ENCODE results near the gene ASTN2. TPM values are rescaled to one million over a fixed set of nuclear protein-coding genes. Genes with fewer than 3 reads are reported as not detected.

ASTN2 gene
- polyA plus RNA-seq, 1 experiment: 6.6 TPM

GRCh38 chr9:117306032-117306431 lies 108.8 kb downstream of the ASTN2 start:
- Histone ChIP-seq H3K27ac (ENCODE audit: low read depth, low read length) (no peak overlapping the region), H3K4me3 (ENCODE audit: low read depth, low read length) (no peak overlapping the region), H3K27me3 (ENCODE audit: control insufficient read depth, insufficient read depth, low read length) (no peaks in the 10 kb centered on the region), H3K9me3 (ENCODE audit: control insufficient read depth, insufficient read depth, low read length) (no peaks in the 10 kb centered on the region; the same call in none of the 2 replicates)
- CTCF ChIA-PET: no interaction called here
- POLR2A ChIA-PET: no interaction called here
- no peak for TF ChIP-seq CTCF (IDR thresholded peaks at IDR 0.05; ENCODE audit: low read depth, low read length)
- DNase-seq (ENCODE audit: low read depth, low spot score): no peak

GRCh38 chr9:117305454-117305853 lies 109.4 kb downstream of the ASTN2 start:
- Histone ChIP-seq H3K27me3 (ENCODE audit: control insufficient read depth, insufficient read depth, low read length) (no peaks in the 10 kb centered on the region), H3K9me3 (ENCODE audit: control insufficient read depth, insufficient read depth, low read length) (no peaks in the 10 kb centered on the region; the same call in none of the 2 replicates), H3K27ac (ENCODE audit: low read depth, low read length) (no peak overlapping the region), H3K4me3 (ENCODE audit: low read depth, low read length) (no peak overlapping the region)
- no peak for DNase-seq (ENCODE audit: low read depth, low spot score)
- ChIA-PET POLR2A (no interaction called here), CTCF (no interaction called here)
- TF ChIP-seq CTCF (IDR thresholded peaks at IDR 0.05; ENCODE audit: low read depth, low read length): no peak

GRCh38 chr9:117304549-117304948 lies 110.3 kb downstream of the ASTN2 start:
- CTCF ChIA-PET: no interaction called here
- DNase-seq (ENCODE audit: low read depth, low spot score): no peak
- no peak for TF ChIP-seq CTCF (IDR thresholded peaks at IDR 0.05; ENCODE audit: low read depth, low read length)
- H3K4me3 ChIP-seq (ENCODE audit: low read depth, low read length): no peak overlapping the region
- H3K27ac ChIP-seq (ENCODE audit: low read depth, low read length): no peak overlapping the region
- no peaks in the 10 kb centered on the region for H3K27me3 ChIP-seq (ENCODE audit: control insufficient read depth, insufficient read depth, low read length)
- no peaks in the 10 kb centered on the region; the same call in 1 of the 2 replicates for H3K9me3 ChIP-seq (ENCODE audit: control insufficient read depth, insufficient read depth, low read length)
- POLR2A ChIA-PET: no interaction called here

GRCh38 chr9:117303643-117304230 lies 111.1 kb downstream of the ASTN2 start:
- POLR2A ChIA-PET: no interaction called here
- H3K9me3 ChIP-seq (ENCODE audit: control insufficient read depth, insufficient read depth, low read length): no peaks in the 10 kb centered on the region; the same call in 1 of the 2 replicates
- no peak for TF ChIP-seq CTCF (IDR thresholded peaks at IDR 0.05; ENCODE audit: low read depth, low read length)
- no peak for DNase-seq (ENCODE audit: low read depth, low spot score)
- no peak overlapping the region for H3K4me3 ChIP-seq (ENCODE audit: low read depth, low read length)
- no peak overlapping the region for H3K27ac ChIP-seq (ENCODE audit: low read depth, low read length)
- CTCF ChIA-PET: no interaction called here
- no peaks in the 10 kb centered on the region for H3K27me3 ChIP-seq (ENCODE audit: control insufficient read depth, insufficient read depth, low read length)

GRCh38 chr9:117302487-117302886 lies 112.4 kb downstream of the ASTN2 start:
- Histone ChIP-seq H3K4me3 (ENCODE audit: low read depth, low read length) (no peak overlapping the region), H3K27me3 (ENCODE audit: control insufficient read depth, insufficient read depth, low read length) (no peaks in the 10 kb centered on the region), H3K9me3 (ENCODE audit: control insufficient read depth, insufficient read depth, low read length) (no peaks in the 10 kb centered on the region; the same call in 1 of the 2 replicates), H3K27ac (ENCODE audit: low read depth, low read length) (no peak overlapping the region)
- DNase-seq (ENCODE audit: low read depth, low spot score): no peak
- ChIA-PET CTCF (no interaction called here), POLR2A (no interaction called here)
- TF ChIP-seq CTCF (IDR thresholded peaks at IDR 0.05; ENCODE audit: low read depth, low read length): no peak

All from AG04450 (cell line).